Endothelial cell of umbilical vein (primary cell): ENCODE data around the gene ZNF488. TPM values are rescaled to one million over a fixed set of nuclear protein-coding genes. Genes with fewer than 3 reads are reported as not detected.

Source experiments
- BruUV-seq: library from RNA; stranded (reverse); fragments of 400-500 nt; replicated peaks from 2 replicates; lab custom pipeline; 2021; lab: Mats Ljungman, UMichigan
- CTCF ChIA-PET: fragments of 300-600, 350-600 bp; sonication (Branson Sonifier 250); formaldehyde crosslinking; loops from one replicate; lab custom pipeline; 2021; ENCODE audit warnings: antibody characterized with exemption, inconsistent platforms; lab: Charles Lee
- POLR2A ChIA-PET: fragments of 300-600, 350-600 bp; sonication (Branson Sonifier 250); formaldehyde crosslinking; loops from one replicate; lab custom pipeline; 2021; ENCODE audit warnings: antibody characterized with exemption, inconsistent platforms; lab: Charles Lee
- DNase-seq: peaks from one replicate; pipeline ENCODE4 v3.0.0-alpha.2; 2011; ENCODE audit warnings: low read depth, low spot score
- FAIRE-seq: peaks from 2 replicates; lab custom pipeline; 2011; peaks lifted over from hg19 to GRCh38; lab: Jason Lieb, UNC
- H2AFZ ChIP-seq: 2 replicates; pipeline ENCODE4 v1.6.0; 2012; ENCODE audit warnings: low read depth, low read length, control low read depth, inconsistent platforms
- H3K27ac ChIP-seq: 2 replicates; pipeline ENCODE4 v1.5.1; 2011; ENCODE audit warnings: low read depth, mild to moderate bottlenecking, control low read depth, low read length, moderate library complexity; ENCODE audit not compliant: insufficient read depth
- H3K27me3 ChIP-seq, 2 experiments: 2 replicates each; pipeline versions ENCODE4 v1.6.0 to v1.6.1; 2011; ENCODE audit warnings: low read length in 2 of 2, mixed read lengths in 1 of 2; ENCODE audit not compliant: control insufficient read depth in 2 of 2, insufficient read depth in 2 of 2
- H3K36me3 ChIP-seq, 2 experiments: 2 replicates in 1 of 2; 3 replicates in 1 of 2; pipeline ENCODE4 v1.5.1; 2011; ENCODE audit warnings: low read length in 2 of 2, mild to moderate bottlenecking in 1 of 2, moderate library complexity in 1 of 2; ENCODE audit not compliant: control insufficient read depth in 2 of 2, insufficient read depth in 2 of 2; ENCODE audit errors: extremely low read depth in 1 of 2
- H3K4me1 ChIP-seq: 3 replicates; pipeline ENCODE4 v1.5.1; 2011; ENCODE audit warnings: mild to moderate bottlenecking, low read length; ENCODE audit not compliant: control insufficient read depth, insufficient read depth; ENCODE audit errors: extremely low read depth
- H3K4me2 ChIP-seq: 2 replicates; pipeline ENCODE4 v1.6.1; 2011; ENCODE audit warnings: low read length, control low read depth, mixed read lengths; ENCODE audit not compliant: insufficient read depth
- H3K4me3 ChIP-seq, 3 experiments: fragments of 200-600 bp in 1 of 3; sonication (generic), shearing (Covaris generic) in 1 of 3; replicated peaks in 1 of 3; 2 replicates each; pipeline ENCODE4 v1.5.1; 2011 to 2016; ENCODE audit warnings: control low read depth in 3 of 3, low read length in 3 of 3, mild to moderate bottlenecking in 2 of 3, inconsistent platforms in 1 of 3, low read depth in 1 of 3, moderate library complexity in 1 of 3; ENCODE audit not compliant: insufficient read depth in 1 of 3
- H3K79me2 ChIP-seq: 2 replicates; pipeline ENCODE4 v1.6.0; 2012; ENCODE audit warnings: low read length, inconsistent platforms; ENCODE audit not compliant: control insufficient read depth, insufficient read depth
- H3K9ac ChIP-seq: replicated peaks from 2 replicates; pipeline ENCODE3; 2011; ENCODE audit warnings: low read length, control low read depth; ENCODE audit not compliant: insufficient read depth; ENCODE audit errors: extremely low read depth
- H3K9me1 ChIP-seq: replicated peaks from 3 replicates; pipeline ENCODE4 v1.6.0; 2011; ENCODE audit warnings: mild to moderate bottlenecking, low read length; ENCODE audit not compliant: control insufficient read depth, insufficient read depth; ENCODE audit errors: extremely low read depth
- H3K9me3 ChIP-seq: replicated peaks from 2 replicates; pipeline ENCODE4 v1.5.1; 2012; ENCODE audit warnings: low read length, inconsistent platforms; ENCODE audit not compliant: control insufficient read depth, insufficient read depth
- H4K20me1 ChIP-seq: replicated peaks from 2 replicates; pipeline ENCODE3; 2011; ENCODE audit warnings: mild to moderate bottlenecking, low read length; ENCODE audit not compliant: control insufficient read depth, insufficient read depth; ENCODE audit errors: extremely low read depth
- EZH2 ChIP-seq: IDR thresholded peaks from 2 replicates; pipeline ENCODE4 v1.6.1; 2012; ENCODE audit warnings: borderline replicate concordance, low read depth, mild to moderate bottlenecking, moderate library complexity, low read length, inconsistent platforms; ENCODE audit not compliant: severe bottlenecking
- FOS ChIP-seq: IDR thresholded peaks from 2 replicates; pipeline ENCODE4 v1.6.1; 2011; ENCODE audit warnings: mild to moderate bottlenecking, low read length, moderate library complexity, borderline replicate concordance; ENCODE audit not compliant: insufficient read depth
- GATA2 ChIP-seq: IDR thresholded peaks from 2 replicates; pipeline ENCODE4 v1.7.0; 2011; ENCODE audit warnings: low read depth, mild to moderate bottlenecking, moderate library complexity, mixed read lengths, low read length; ENCODE audit not compliant: insufficient read length, insufficient read depth
- JUN ChIP-seq: IDR thresholded peaks from 2 replicates; pipeline ENCODE4 v1.6.1; 2011; ENCODE audit warnings: borderline replicate concordance, low read depth; ENCODE audit not compliant: insufficient read length, insufficient read depth
- MYC ChIP-seq: IDR thresholded peaks from one replicate; pipeline ENCODE4 v1.6.1; 2011; ENCODE audit warnings: mild to moderate bottlenecking, low read depth, low read length
- POLR2A ChIP-seq: IDR thresholded peaks from 2 replicates; pipeline ENCODE4 v1.6.1; 2012; ENCODE audit warnings: low read depth, mild to moderate bottlenecking, control low read depth, low read length
- POLR2AphosphoS5 ChIP-seq: IDR thresholded peaks from 2 replicates; pipeline ENCODE4 v1.6.1; 2012; ENCODE audit warnings: low read depth, mild to moderate bottlenecking, control low read depth, low read length, moderate library complexity; ENCODE audit not compliant: insufficient read depth
- dilution Hi-C: fragments of 300-500 bp; cut with MboI; formaldehyde crosslinking; loops from one replicate; pipeline ENCODE4 v1.15.0; 2019; ENCODE audit warnings: low sequenced_read_pairs; ENCODE audit not compliant: extremely low pct_ligation_motif_present
- intact Hi-C: fragments of 100-400 bp; cut with micrococcal nuclease; formaldehyde crosslinking; loops from one replicate; pipeline ENCODE4 v1.10.0; 2022
- polyA plus RNA-seq, 4 experiments: library from polyadenylated mRNA; depleted of rRNA in 3 of 4; stranded (reverse) in 3 of 4; unstranded in 1 of 4; fragments of >200 nt; gene quantifications; 2 replicates each; pipeline versions ENCODE4 v1.2.1 to v1.2.3, GENCODE V29; 2011 to 2012; ENCODE audit warnings: missing spikeins in 1 of 4
- total RNA-seq: library from RNA; stranded (reverse); gene quantifications from 2 replicates; pipeline ENCODE4 v1.2.3, GENCODE V29; 2021
- TF ChIP-seq, protein P1 (sequence below), 2 donors: IDR thresholded peaks; 1 replicate in 1 of 2; 2 replicates in 1 of 2; pipeline ENCODE4 v1.5.1; 2011; ENCODE audit warnings: low read length in 2 of 2, mild to moderate bottlenecking in 2 of 2, moderate library complexity in 2 of 2, control low read depth in 1 of 2, inconsistent platforms in 1 of 2, low read depth in 1 of 2; ENCODE audit not compliant: insufficient read depth in 1 of 2; ENCODE audit errors: extremely low read depth in 1 of 2
- TF ChIP-seq, protein P2 (sequence below): IDR thresholded peaks from 2 replicates; pipeline ENCODE4 v1.6.1; 2011; ENCODE audit not compliant: insufficient read depth, insufficient read length

Gene ZNF488
- total and polyA plus RNA-seq, 2 donors (not counting 3 experiments of a cell fraction or from before 2014, with no cell fraction given) = 0.21 to 0.38 TPM

DNA sequence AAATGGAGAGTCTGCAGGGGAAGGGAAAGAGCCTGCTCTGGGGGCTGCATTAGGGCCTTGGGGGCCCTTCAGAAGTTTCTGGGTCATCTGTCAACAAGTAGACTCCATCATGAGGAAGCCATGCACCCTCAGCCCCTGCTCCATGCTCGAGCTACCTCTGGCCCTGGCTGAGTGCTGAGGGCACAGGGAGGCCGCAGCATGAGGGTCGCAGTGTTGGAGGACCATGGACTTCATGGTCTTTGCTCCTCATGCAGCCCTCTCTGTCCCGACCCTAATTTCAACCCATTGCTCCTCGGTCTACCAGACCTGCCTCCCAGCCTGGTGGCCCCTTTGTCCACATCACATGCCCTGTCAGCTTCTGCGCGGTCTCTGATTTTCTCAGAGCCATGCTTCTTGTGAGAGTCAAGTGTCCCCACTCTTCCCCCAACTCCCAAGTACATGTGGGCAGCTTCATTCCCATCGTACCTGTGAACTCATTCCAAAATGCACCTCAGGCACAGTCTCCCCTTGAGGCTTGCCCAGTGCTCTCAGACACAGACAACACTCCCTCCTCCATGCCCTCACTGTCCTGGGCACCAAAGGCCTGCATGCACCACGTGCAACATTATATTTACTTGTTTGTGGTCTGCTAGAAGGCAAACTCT, 14.7 kb downstream of the ZNF488 start:
- Histone ChIP-seq H3K79me2 (no peaks in the 10 kb centered on the region), H3K4me3 (no peak overlapping the region), H3K4me1 (no peaks in the 10 kb centered on the region), H3K9me1 (no peaks in the 10 kb centered on the region), H4K20me1 (no peaks in the 10 kb centered on the region), H2AFZ (no peak overlapping the region), H3K9me3 (no peaks in the 10 kb centered on the region), H3K36me3 (no peaks in the 10 kb centered on the region), H3K27ac (no peak overlapping the region), H3K4me2 (no peak overlapping the region), H3K27me3 (peaks cover 0 to 4% of the 10 kb centered on the region in 2 experiments), H3K9ac (no peak overlapping the region)
- TF ChIP-seq, protein P1, sequence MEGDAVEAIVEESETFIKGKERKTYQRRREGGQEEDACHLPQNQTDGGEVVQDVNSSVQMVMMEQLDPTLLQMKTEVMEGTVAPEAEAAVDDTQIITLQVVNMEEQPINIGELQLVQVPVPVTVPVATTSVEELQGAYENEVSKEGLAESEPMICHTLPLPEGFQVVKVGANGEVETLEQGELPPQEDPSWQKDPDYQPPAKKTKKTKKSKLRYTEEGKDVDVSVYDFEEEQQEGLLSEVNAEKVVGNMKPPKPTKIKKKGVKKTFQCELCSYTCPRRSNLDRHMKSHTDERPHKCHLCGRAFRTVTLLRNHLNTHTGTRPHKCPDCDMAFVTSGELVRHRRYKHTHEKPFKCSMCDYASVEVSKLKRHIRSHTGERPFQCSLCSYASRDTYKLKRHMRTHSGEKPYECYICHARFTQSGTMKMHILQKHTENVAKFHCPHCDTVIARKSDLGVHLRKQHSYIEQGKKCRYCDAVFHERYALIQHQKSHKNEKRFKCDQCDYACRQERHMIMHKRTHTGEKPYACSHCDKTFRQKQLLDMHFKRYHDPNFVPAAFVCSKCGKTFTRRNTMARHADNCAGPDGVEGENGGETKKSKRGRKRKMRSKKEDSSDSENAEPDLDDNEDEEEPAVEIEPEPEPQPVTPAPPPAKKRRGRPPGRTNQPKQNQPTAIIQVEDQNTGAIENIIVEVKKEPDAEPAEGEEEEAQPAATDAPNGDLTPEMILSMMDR (IDR thresholded peaks at IDR 0.05; ENCODE audit: extremely low read depth in 1 of 2, insufficient read depth in 1 of 2, low read depth in 1 of 2, low read length in 2 of 2) = no peak
- ChIA-PET CTCF (interaction anchor here (1.0 to 1.9 kb wide), 2 partner anchors 8 to 10 kb away, joined by 4 read pairs; no protein-coding TSS in a partner anchor), POLR2A (no interaction called here)
- FAIRE-seq (no peak), DNase-seq (no peak)
- no TSS peak for BruUV-seq
- intact Hi-C loops (no loop called here), dilution Hi-C loops (no loop called here)

DNA sequence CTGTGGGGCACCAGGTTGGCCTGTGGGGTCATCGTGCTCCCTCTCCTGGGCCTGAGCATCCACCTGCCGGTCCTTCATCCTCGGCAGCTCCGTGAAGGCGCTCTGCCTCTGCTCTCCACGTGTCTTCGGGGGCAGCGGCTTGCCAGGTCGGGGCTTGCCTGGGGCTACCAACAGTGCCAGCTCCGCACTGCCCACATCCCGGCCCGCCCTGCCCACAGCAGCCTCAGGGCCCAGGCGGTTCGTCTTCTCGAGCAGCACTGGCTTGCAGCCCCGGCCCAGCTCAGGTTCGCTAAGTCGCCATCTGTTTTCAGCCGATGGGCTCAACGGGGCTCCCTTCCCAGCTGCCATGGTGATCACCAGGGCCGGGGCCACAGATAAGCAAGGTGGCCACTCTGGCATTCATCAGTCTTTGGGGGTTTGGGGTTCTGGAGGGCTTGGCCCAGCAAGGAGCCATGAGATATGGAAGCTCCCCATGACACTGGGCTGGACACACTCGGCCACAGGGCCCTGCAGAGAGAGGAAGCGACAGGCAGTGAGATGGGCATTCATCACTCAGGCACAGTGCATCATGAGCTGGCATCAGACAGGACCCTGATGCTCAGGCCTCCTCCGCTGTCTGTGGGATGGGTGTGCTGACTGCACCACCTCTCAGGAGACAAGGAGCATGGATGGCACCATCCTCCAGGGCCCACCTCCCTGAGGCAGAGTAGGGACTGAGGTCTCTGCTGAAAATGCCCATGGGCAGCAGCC, 15.5 kb downstream of the ZNF488 start:
- Histone ChIP-seq H4K20me1 (no peaks in the 10 kb centered on the region), H3K27ac (no peak overlapping the region), H3K9me1 (no peaks in the 10 kb centered on the region), H3K27me3 (no peaks in the 10 kb centered on the region), H2AFZ (no peak overlapping the region), H3K4me1 (no peaks in the 10 kb centered on the region), H3K36me3 (no peaks in the 10 kb centered on the region), H3K9ac (no peak overlapping the region), H3K4me2 (no peak overlapping the region), H3K79me2 (no peaks in the 10 kb centered on the region), H3K4me3 (no peak overlapping the region), H3K9me3 (no peaks in the 10 kb centered on the region)
- BruUV-seq = no TSS peak
- intact Hi-C loops = no loop called here
- CTCF ChIA-PET = interaction anchor here (0.6 to 1.4 kb wide), 2 partner anchors 11 to 29 kb away, joined by 3 read pairs; no protein-coding TSS in a partner anchor
- TF ChIP-seq POLR2A (no peak), POLR2AphosphoS5 (no peak), FOS (no peak), JUN (no peak), GATA2 (no peak), MYC (no peak), EZH2 (no peak)
- TF ChIP-seq, protein P1 (IDR thresholded peaks at IDR 0.05; ENCODE audit: extremely low read depth in 1 of 2, insufficient read depth in 1 of 2, low read depth in 1 of 2, low read length in 2 of 2) = no peak
- TF ChIP-seq, protein P2, sequence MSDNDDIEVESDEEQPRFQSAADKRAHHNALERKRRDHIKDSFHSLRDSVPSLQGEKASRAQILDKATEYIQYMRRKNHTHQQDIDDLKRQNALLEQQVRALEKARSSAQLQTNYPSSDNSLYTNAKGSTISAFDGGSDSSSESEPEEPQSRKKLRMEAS = no peak
- no peak for FAIRE-seq
- no peak for DNase-seq
- POLR2A ChIA-PET = no interaction called here
- dilution Hi-C loops = no loop called here
